ENCODE data around the gene TYMS. TPM values are rescaled to one million over a fixed set of nuclear protein-coding genes. Genes with fewer than 3 reads are reported as not detected.

The TYMS gene
- total RNA-seq, 4 donors from 2014 or later: 1.1 to 6.1 (median 3.6) TPM

- Histone ChIP-seq H3K27ac (peak overlapping the region in 1 of 4 donors; percentile 35), H3K4me3 (no peak overlapping the region), H3K36me3 (peaks cover 0 to 31% of the 10 kb centered on the region in 2 donors), H3K9me3 (no peaks in the 10 kb centered on the region), H3K4me1 (peaks cover 4 to 70% (median 10%) of the 10 kb centered on the region in 3 donors), H3K27me3 (no peaks in the 10 kb centered on the region)
- no peak for ATAC-seq
- WGBS, 2 donors (ENCODE audit: low coverage in 1 of 2): 82% methylated on average over 8 of the region's 8 CpGs; no CpG with 5 or more reads in 1 of the 2 donors
- TF ChIP-seq CTCF (IDR thresholded peaks at IDR 0.05) (no peak), EP300 (IDR thresholded peaks at IDR 0.05) (no peak), POLR2A (IDR thresholded peaks at IDR 0.05) (no peak), POLR2AphosphoS5 (IDR thresholded peaks at IDR 0.05) (no peak)
Observed at GRCh38 chr18:706405-706804, 49.0 kb downstream of the TYMS start.

DNA sequence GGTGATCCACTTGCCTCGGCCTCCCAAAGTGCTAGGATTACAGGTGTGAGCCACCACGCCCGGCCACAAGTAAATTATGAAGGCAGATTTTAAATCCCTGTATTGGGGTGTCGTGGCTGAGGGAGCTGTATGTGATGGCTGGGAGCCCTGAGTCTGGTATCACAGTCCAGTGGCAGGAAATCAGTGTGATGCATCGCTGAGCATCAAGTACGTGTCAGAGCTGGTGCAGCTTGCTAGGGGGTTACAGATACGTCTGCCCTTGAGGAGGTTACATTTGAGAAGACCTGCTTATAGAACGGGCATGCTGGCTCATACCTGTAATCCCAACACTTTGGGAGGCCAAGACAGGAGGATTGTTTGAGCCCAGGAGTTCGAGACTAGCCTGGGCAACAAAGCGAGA is 50.6 kb downstream of the TYMS start:
- ATAC-seq: no peak
- Histone ChIP-seq H3K4me3 (no peak overlapping the region), H3K4me1 (peaks cover 4 to 56% (median 6%) of the 10 kb centered on the region in 3 donors), H3K27me3 (no peaks in the 10 kb centered on the region), H3K9me3 (no peaks in the 10 kb centered on the region), H3K36me3 (peaks cover 0 to 31% of the 10 kb centered on the region in 2 donors), H3K27ac (no peak overlapping the region)
- TF ChIP-seq CTCF (IDR thresholded peaks at IDR 0.05): no peak
- TF ChIP-seq EP300 (IDR thresholded peaks at IDR 0.05): no peak
- no peak for TF ChIP-seq POLR2AphosphoS5 (IDR thresholded peaks at IDR 0.05)
- 93 to 94% methylated on average over 3 to 9 of the region's 10 CpGs for WGBS, 2 donors (ENCODE audit: low coverage in 1 of 2)

GRCh38 chr18:709771-710170 is 52.3 kb downstream of the TYMS start:
- Histone ChIP-seq H3K27me3 (no peaks in the 10 kb centered on the region), H3K4me3 (no peak overlapping the region), H3K4me1 (peaks cover 0 to 46% (median 0%) of the 10 kb centered on the region in 3 donors), H3K9me3 (peaks cover 0 to 5% (median 0%) of the 10 kb centered on the region in 3 donors), H3K27ac (peak overlapping the region in 1 of 4 donors; percentile 89), H3K36me3 (peaks cover 0 to 30% of the 10 kb centered on the region in 2 donors)
- no peak for ATAC-seq
- 50 to 100% methylated on average over 1 of the region's 1 CpG for WGBS, 2 donors (ENCODE audit: low coverage in 1 of 2)
- TF ChIP-seq POLR2AphosphoS5 (IDR thresholded peaks at IDR 0.05) (no peak), EP300 (IDR thresholded peaks at IDR 0.05) (no peak), CTCF (IDR thresholded peaks at IDR 0.05) (no peak), POLR2A (IDR thresholded peaks at IDR 0.05) (no peak)

GRCh38 chr18:710418-711300 is 53.2 kb downstream of the TYMS start:
- peak overlapping the region; percentile 71 to 85 for H3K4me3 ChIP-seq
- H3K27me3 ChIP-seq: no peaks in the 10 kb centered on the region
- peaks cover 0 to 21% of the 10 kb centered on the region in 2 donors for H3K36me3 ChIP-seq
- ATAC-seq: no peak
- H3K9me3 ChIP-seq: peaks cover 0 to 5% (median 0%) of the 10 kb centered on the region in 3 donors
- WGBS, 2 donors (ENCODE audit: low coverage in 1 of 2): 64 to 65% methylated on average over 3 of the region's 3 CpGs
- TF ChIP-seq POLR2A (IDR thresholded peaks at IDR 0.05) (no peak), POLR2AphosphoS5 (IDR thresholded peaks at IDR 0.05) (no peak)
- H3K4me1 ChIP-seq: peaks cover 0 to 46% (median 0%) of the 10 kb centered on the region in 3 donors
- H3K27ac ChIP-seq: peak overlapping the region in 3 of 4 donors; percentile 82 to 89 (median 86)

GRCh38 chr18:711310-711656 is 53.8 kb downstream of the TYMS start:
- H3K27ac ChIP-seq: peak overlapping the region; percentile 81 to 89 (median 84)

More at GRCh38 chr18:711310-711656, 53.8 kb downstream of the TYMS start:
- H3K4me1 ChIP-seq: peaks cover 0 to 46% (median 0%) of the 10 kb centered on the region in 3 donors
- no peak for TF ChIP-seq POLR2AphosphoS5 (IDR thresholded peaks at IDR 0.05)
- no peak for TF ChIP-seq CTCF (IDR thresholded peaks at IDR 0.05)
- no peak for TF ChIP-seq POLR2A (IDR thresholded peaks at IDR 0.05)
- no peak for TF ChIP-seq EP300 (IDR thresholded peaks at IDR 0.05)
- no peak for ATAC-seq
- peaks cover 0 to 5% (median 0%) of the 10 kb centered on the region in 3 donors for H3K9me3 ChIP-seq
- 5 to 7% methylated on average over 6 to 7 of the region's 8 CpGs for WGBS, 2 donors (ENCODE audit: low coverage in 1 of 2)
- H3K36me3 ChIP-seq: peaks cover 0 to 14% of the 10 kb centered on the region in 2 donors
- H3K4me3 ChIP-seq: peak overlapping the region; percentile 71 to 85
- no peaks in the 10 kb centered on the region for H3K27me3 ChIP-seq
